ENCODE measurements around the gene CTSE. TPM values are rescaled to one million over a fixed set of nuclear protein-coding genes. Genes with fewer than 3 reads are reported as not detected.

The CTSE gene
- total RNA-seq, 2 donors from 2014 or later, result 10.1 to 10.8 TPM

DNA sequence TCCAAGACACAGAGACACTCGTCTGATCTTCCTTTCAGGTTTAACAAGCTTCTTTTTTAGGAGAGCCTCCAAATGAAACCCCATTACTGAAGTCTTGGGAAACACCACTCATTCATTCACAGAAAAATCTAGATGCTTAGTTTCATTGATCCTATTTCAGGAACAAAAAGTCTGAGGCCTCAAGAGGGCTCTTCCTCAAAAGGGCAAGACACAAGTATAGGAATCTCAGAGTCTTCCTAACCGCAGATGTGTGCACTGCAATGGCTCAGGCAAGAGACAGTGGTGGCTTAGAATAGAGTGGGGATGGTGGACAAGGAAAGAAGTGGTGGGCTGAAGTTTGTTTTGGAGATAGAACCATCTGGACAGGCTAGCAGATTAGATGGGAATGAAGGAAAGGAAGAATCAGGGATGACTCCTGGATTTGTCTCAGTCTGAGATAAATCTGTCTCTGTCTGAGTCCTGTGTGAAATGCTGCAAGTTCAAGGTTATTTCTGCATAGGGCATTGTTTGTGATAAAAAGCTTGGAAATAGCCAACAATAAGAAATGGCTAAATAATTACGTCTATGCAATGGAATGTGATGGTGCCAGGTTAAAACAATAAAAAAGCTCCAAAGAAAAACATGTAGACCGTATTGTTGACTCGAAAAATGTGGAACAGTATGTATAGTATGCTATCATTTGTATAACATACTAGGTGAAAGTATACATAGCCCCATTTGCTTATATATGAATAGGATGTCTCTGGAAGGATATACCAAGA, 8.9 kb upstream of the CTSE start:
- no peak overlapping the region for H3K27ac ChIP-seq
- intact Hi-C loops (cut with DNase I), result no loop called here
- H3K27me3 ChIP-seq, result no peaks in the 10 kb centered on the region
- no peaks in the 10 kb centered on the region for H3K9me3 ChIP-seq
- TF ChIP-seq, protein P1, sequence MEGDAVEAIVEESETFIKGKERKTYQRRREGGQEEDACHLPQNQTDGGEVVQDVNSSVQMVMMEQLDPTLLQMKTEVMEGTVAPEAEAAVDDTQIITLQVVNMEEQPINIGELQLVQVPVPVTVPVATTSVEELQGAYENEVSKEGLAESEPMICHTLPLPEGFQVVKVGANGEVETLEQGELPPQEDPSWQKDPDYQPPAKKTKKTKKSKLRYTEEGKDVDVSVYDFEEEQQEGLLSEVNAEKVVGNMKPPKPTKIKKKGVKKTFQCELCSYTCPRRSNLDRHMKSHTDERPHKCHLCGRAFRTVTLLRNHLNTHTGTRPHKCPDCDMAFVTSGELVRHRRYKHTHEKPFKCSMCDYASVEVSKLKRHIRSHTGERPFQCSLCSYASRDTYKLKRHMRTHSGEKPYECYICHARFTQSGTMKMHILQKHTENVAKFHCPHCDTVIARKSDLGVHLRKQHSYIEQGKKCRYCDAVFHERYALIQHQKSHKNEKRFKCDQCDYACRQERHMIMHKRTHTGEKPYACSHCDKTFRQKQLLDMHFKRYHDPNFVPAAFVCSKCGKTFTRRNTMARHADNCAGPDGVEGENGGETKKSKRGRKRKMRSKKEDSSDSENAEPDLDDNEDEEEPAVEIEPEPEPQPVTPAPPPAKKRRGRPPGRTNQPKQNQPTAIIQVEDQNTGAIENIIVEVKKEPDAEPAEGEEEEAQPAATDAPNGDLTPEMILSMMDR (IDR thresholded peaks at IDR 0.05), result no peak
- no peak overlapping the region for H3K9ac ChIP-seq (ENCODE audit: low read depth in 2 of 2, low read length in 2 of 2)
- no peaks in the 10 kb centered on the region for H3K36me3 ChIP-seq
- H3K4me1 ChIP-seq, result no peaks in the 10 kb centered on the region
- no peak overlapping the region for H3K4me3 ChIP-seq
- no peak for DNase-seq

DNA sequence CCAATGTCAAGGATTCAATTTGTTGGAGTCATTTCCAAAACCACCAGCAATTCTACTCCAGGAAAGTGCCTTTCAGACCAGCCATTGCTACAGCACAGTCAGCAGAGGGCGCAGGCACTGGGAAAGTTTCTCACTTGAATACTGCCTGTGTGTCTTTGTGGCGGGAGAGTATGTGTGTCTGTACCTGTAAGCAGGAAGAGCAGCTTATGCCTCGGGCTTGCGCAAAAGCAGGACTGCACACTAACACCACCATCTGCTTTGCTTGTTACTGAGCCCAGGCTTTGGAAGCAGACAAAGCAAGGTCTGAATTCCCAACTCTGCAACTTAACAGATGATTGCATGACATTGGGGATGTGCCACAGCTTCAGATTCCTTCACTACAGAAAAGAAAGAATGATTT, 7.0 kb upstream of the CTSE start:
- H3K9ac ChIP-seq (ENCODE audit: low read depth in 2 of 2, low read length in 2 of 2), result no peak overlapping the region
- no peaks in the 10 kb centered on the region for H3K36me3 ChIP-seq
- H3K4me1 ChIP-seq, result no peaks in the 10 kb centered on the region
- no peak overlapping the region for H3K27ac ChIP-seq
- peak; percentile 74 for DNase-seq
- no peaks in the 10 kb centered on the region for H3K27me3 ChIP-seq
- TF ChIP-seq, protein P1 (IDR thresholded peaks at IDR 0.05), result peak; percentile 71
- no peak overlapping the region for H3K4me3 ChIP-seq
- intact Hi-C loops (cut with DNase I), result loop anchor here (1.0 kb wide), 1 partner anchor 76 kb away; no protein-coding TSS in a partner anchor
- no peaks in the 10 kb centered on the region for H3K9me3 ChIP-seq

DNA sequence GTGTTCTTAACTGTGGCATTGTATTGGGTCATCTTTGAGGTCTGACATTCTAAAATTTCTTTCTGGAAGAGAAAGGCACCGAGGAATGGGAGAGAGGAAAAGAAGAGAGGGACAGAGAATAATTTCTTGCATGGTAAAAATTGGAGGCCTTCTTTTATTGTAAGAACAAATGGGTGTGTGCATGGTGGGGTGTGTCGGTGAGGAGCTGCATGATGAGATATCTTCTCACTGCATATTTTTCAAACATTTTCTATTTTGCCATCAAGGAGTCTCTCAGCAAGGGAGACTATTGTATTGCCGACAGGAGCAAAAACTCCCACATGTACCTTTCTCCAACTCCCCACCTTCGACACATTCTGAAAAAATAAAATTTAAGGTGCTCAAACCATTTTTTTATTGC, 6.5 kb upstream of the CTSE start:
- Histone ChIP-seq H3K9ac (ENCODE audit: low read depth in 2 of 2, low read length in 2 of 2) (no peak overlapping the region), H3K9me3 (no peaks in the 10 kb centered on the region), H3K27me3 (no peaks in the 10 kb centered on the region), H3K4me3 (no peak overlapping the region), H3K36me3 (no peaks in the 10 kb centered on the region), H3K4me1 (no peaks in the 10 kb centered on the region), H3K27ac (no peak overlapping the region)
- intact Hi-C loops (cut with DNase I), result loop anchor here (1.0 kb wide), 1 partner anchor 76 kb away; no protein-coding TSS in a partner anchor
- TF ChIP-seq, protein P1 (IDR thresholded peaks at IDR 0.05), result no peak
- no peak for DNase-seq

DNA sequence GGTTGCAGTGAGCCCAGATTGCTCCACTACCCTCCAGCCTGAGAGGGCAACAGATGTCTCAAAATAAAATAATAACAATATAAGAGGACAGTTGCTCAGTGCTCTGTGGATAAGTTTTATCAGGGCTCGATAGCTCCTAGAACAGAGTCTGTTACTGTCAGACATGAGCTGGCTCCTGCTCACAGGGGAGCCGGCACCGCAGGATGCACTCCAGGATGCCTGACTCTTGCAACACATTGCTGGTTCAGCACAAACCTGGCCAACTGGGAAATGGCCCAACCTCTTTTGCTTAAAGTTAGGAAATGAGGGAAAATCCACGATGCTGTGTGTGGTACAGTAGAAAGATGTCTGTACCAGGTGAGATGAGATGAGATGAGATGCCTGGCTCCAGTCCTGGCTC, 5.8 kb upstream of the CTSE start:
- DNase-seq, result peak; percentile 18
- H3K27me3 ChIP-seq, result no peaks in the 10 kb centered on the region
- intact Hi-C loops (cut with DNase I), result no loop called here
- H3K9ac ChIP-seq (ENCODE audit: low read depth in 2 of 2, low read length in 2 of 2), result no peak overlapping the region
- no peaks in the 10 kb centered on the region for H3K36me3 ChIP-seq
- no peak overlapping the region for H3K4me3 ChIP-seq
- H3K9me3 ChIP-seq, result no peaks in the 10 kb centered on the region
- no peak overlapping the region for H3K27ac ChIP-seq
- H3K4me1 ChIP-seq, result no peaks in the 10 kb centered on the region
- TF ChIP-seq, protein P1 (IDR thresholded peaks at IDR 0.05), result no peak

DNA sequence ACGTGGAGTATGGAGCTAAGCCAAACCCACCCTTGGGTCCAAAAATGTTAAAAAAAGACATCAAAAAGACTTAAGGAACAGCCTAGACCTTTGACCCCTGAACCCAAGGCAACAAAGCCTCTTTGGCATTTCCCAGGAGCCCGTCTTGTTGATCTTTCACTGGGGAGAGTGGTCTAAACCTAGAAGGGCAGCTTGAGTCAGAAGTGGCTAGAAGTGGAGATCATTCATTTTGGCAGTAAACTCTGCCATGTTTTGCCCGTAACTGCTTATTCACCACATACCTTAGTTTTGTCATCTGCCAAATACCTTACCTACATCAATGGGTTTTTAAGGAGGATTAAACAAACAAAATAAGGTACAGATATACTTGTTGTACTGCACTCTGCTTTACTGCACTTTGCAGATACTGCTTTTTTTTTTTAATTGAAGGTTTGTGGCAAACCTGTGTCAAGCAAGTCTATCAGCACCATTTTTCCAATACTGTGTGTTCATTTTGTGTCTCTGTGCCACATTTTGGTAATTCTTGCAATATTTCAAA, 1.7 kb upstream of the CTSE start:
- H3K9me3 ChIP-seq, result no peaks in the 10 kb centered on the region
- no peak for DNase-seq
- H3K4me1 ChIP-seq, result peaks cover 3% of the 10 kb centered on the region
- H3K9ac ChIP-seq (ENCODE audit: low read depth in 2 of 2, low read length in 2 of 2), result no peak overlapping the region
- no peak overlapping the region for H3K27ac ChIP-seq
- H3K4me3 ChIP-seq, result no peak overlapping the region
- intact Hi-C loops (cut with DNase I), result no loop called here
- no peaks in the 10 kb centered on the region for H3K36me3 ChIP-seq
- no peaks in the 10 kb centered on the region for H3K27me3 ChIP-seq
- TF ChIP-seq, protein P1 (IDR thresholded peaks at IDR 0.05), result no peak

All from colonic mucosa (tissue), 4 donors.